ENCODE results near the gene MAN1A1.

DNA sequence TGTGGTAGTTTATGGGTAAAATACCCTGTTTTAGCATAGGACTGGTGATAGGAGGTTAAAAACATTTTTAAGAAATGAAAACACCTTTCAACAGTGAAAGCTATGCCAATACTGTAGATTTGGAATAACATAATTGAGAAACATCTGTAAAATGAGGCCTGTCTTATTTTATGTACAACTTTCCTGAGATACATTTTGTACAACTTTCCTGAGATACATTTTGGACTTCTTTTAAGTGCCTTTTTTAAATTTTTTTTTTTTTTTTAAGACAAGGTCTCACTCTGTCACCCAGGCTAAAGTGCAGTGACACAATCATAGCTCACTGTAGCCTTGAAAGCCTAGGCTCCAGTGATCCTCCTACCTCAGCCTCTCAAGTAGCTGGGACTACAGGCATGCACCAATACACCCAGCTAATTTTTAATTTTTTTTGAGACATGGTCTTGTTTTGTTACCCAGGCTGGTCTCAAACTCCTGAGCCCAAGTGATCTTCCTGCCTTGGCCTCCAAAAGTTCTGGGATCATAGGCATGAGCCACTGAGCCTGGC lies 84.6 kb downstream of the MAN1A1 start:
- TF ChIP-seq POLR2A (IDR thresholded peaks at IDR 0.05; ENCODE audit: low read length) (no peak), GATA1 (IDR thresholded peaks at IDR 0.05; ENCODE audit: low read depth, low read length) (no peak)

All from erythroblast (primary cell).